CD14-positive monocyte (primary cell): ENCODE data around the gene PLXNA4. TPM values are rescaled to one million over a fixed set of nuclear protein-coding genes. Genes with fewer than 3 reads are reported as not detected.

Experiments
- DNase-seq, 3 donors: peaks; one replicate each; pipeline ENCODE4 v3.0.0-alpha.2; 2011 to 2022
- H2AFZ ChIP-seq: 2 replicates; pipeline ENCODE4 v1.6.0; 2012; ENCODE audit warnings: mild to moderate bottlenecking, low read depth, low read length, inconsistent platforms; ENCODE audit not compliant: insufficient read depth, poor library complexity, severe bottlenecking
- H3K27ac ChIP-seq, 2 donors: 1 replicate in 1 of 2; 2 replicates in 1 of 2; pipeline ENCODE4 v1.5.1; 2012 to 2013; ENCODE audit warnings: low read length in 2 of 2, control low read depth in 1 of 2, inconsistent platforms in 1 of 2, low read depth in 1 of 2, mild to moderate bottlenecking in 1 of 2
- H3K27me3 ChIP-seq, 2 donors: one replicate each; pipeline versions ENCODE4 v1.6.0 to v1.6.1; 2011 to 2013; ENCODE audit warnings: low read length in 2 of 2; ENCODE audit not compliant: control insufficient read depth in 2 of 2, insufficient read depth in 2 of 2
- H3K36me3 ChIP-seq, 2 donors: replicated peaks in 1 of 2; 1 replicate in 1 of 2; 2 replicates in 1 of 2; pipeline versions ENCODE4 v1.5.1 to v1.6.1; 2012 to 2013; ENCODE audit warnings: low read length in 2 of 2, control low read depth in 1 of 2, inconsistent platforms in 1 of 2, mild to moderate bottlenecking in 1 of 2; ENCODE audit not compliant: insufficient read depth in 2 of 2, control insufficient read depth in 1 of 2
- H3K4me1 ChIP-seq, 2 donors: 1 replicate in 1 of 2; 2 replicates in 1 of 2; pipeline versions ENCODE4 v1.5.1 to v1.6.1; 2012 to 2013; ENCODE audit warnings: low read length in 2 of 2, control low read depth in 1 of 2, inconsistent platforms in 1 of 2, mild to moderate bottlenecking in 1 of 2, moderate library complexity in 1 of 2; ENCODE audit not compliant: insufficient read depth in 2 of 2, control insufficient read depth in 1 of 2
- H3K4me2 ChIP-seq: replicated peaks from 2 replicates; pipeline ENCODE3; 2012; ENCODE audit warnings: low read length, moderate library complexity, mild to moderate bottlenecking; ENCODE audit not compliant: poor library complexity, severe bottlenecking; ENCODE audit errors: extremely low read depth
- H3K4me3 ChIP-seq, 3 experiments: fragments of 200-600 bp in 1 of 3; sonication (generic) in 1 of 3; replicated peaks in 1 of 3; 1 replicate in 2 of 3; 2 replicates in 1 of 3; pipeline ENCODE4 v1.5.1; 2011 to 2013; ENCODE audit warnings: low read length in 3 of 3, mild to moderate bottlenecking in 3 of 3, control low read depth in 2 of 3, low read depth in 2 of 3, inconsistent platforms in 1 of 3, moderate library complexity in 1 of 3
- H3K79me2 ChIP-seq: 2 replicates; pipeline ENCODE4 v1.6.0; 2012; ENCODE audit warnings: mild to moderate bottlenecking, control low read depth, inconsistent platforms, low read length, moderate library complexity; ENCODE audit not compliant: insufficient read depth
- H3K9ac ChIP-seq: 2 replicates; pipeline ENCODE4 v1.6.0; 2017; ENCODE audit warnings: low read length, mild to moderate bottlenecking; ENCODE audit not compliant: insufficient read depth, poor library complexity, severe bottlenecking
- H3K9me3 ChIP-seq, 2 donors: replicated peaks in 1 of 2; 1 replicate in 1 of 2; 2 replicates in 1 of 2; pipeline versions ENCODE4 v1.5.1 to v1.6.1; 2012 to 2013; ENCODE audit warnings: low read length in 2 of 2, control low read depth in 1 of 2; ENCODE audit not compliant: control insufficient read depth in 1 of 2, insufficient read depth in 1 of 2
- H4K20me1 ChIP-seq: 2 replicates; pipeline ENCODE4 v1.6.0; 2012; ENCODE audit warnings: mild to moderate bottlenecking, low read length, control low read depth, moderate library complexity; ENCODE audit not compliant: insufficient read depth
- H3K27ac Mint-ChIP-seq, 7 donors: one replicate each; pipeline ENCODE4 v1.8.0; 2020; ENCODE audit warnings: mild to moderate bottlenecking in 7 of 7, mixed read lengths in 7 of 7, moderate library complexity in 6 of 7, inconsistent platforms in 2 of 7
- H3K27me3 Mint-ChIP-seq, 3 donors: one replicate each; pipeline ENCODE4 v1.8.0; 2021 to 2022; ENCODE audit warnings: low read depth in 3 of 3, mild to moderate bottlenecking in 3 of 3, mixed read lengths in 3 of 3, moderate library complexity in 3 of 3, inconsistent platforms in 1 of 3
- H3K36me3 Mint-ChIP-seq, 2 donors: one replicate each; pipeline ENCODE4 v1.8.0; 2020; ENCODE audit warnings: mixed read lengths in 2 of 2, inconsistent platforms in 1 of 2, mild to moderate bottlenecking in 1 of 2
- H3K4me1 Mint-ChIP-seq: one replicate; pipeline ENCODE4 v1.8.0; 2020; ENCODE audit warnings: mild to moderate bottlenecking, mixed read lengths
- H3K4me3 Mint-ChIP-seq, 2 donors: one replicate each; pipeline ENCODE4 v1.8.0; 2020; ENCODE audit warnings: mild to moderate bottlenecking in 2 of 2, mixed read lengths in 2 of 2, moderate library complexity in 1 of 2
- H3K9me3 Mint-ChIP-seq, 7 donors: one replicate each; pipeline ENCODE4 v1.8.0; 2020 to 2022; ENCODE audit warnings: mixed read lengths in 7 of 7, mild to moderate bottlenecking in 6 of 7, moderate library complexity in 6 of 7, inconsistent platforms in 2 of 7
- WGBS: methylation state at CpG from one replicate; pipeline ENCODE4 v1.1.5; 2013; ENCODE audit warnings: missing lambda C conversion rate; ENCODE audit not compliant: insufficient coverage; 5-methylcytosine and 5-hydroxymethylcytosine counted together
- intact Hi-C, 2 donors: fragments of 100-400 bp; cut with micrococcal nuclease; formaldehyde crosslinking; loops; one replicate each; pipeline versions ENCODE4 v1.15.0 to v1.15.1; 2023
- polyA plus RNA-seq, 3 donors: library from polyadenylated mRNA; depleted of rRNA in 1 of 3; unstranded in 2 of 3; stranded (reverse) in 1 of 3; fragments of 300-500 nt in 2 of 3; fragments of >200 nt in 1 of 3; fragmentation: Illumina TruSeq in 2 of 3; gene quantifications; 1 replicate in 2 of 3; 2 replicates in 1 of 3; pipeline ENCODE4 v1.2.3, GENCODE V29; 2012 to 2021
- TF ChIP-seq, protein P1 (sequence below): fragments of 200-600 bp; IDR thresholded peaks from one replicate; pipeline ENCODE4 v1.8.0; 2022; ENCODE audit warnings: antibody characterized with exemption, mild to moderate bottlenecking

Gene PLXNA4
- polyA plus RNA-seq, 3 donors: not detected

DNA sequence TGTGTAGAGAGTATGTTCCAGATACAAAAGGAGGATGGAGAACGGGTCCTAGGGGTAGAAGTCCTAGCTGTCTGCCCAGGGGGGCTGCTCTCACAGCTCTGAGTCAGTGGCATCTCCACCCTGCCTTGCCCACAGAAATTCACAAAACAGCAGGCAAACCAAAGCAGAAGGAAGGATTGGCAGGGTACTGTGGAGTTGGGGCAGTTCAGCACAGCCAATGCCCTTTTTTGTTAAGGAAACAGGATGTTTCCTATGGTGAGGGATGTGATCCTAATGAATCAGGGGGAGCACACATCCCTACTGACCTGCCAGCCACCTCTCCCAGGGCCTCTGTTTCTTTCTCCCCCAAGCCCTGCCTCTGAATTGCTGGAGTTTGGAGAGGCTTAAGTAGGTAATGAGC lies 457.6 kb downstream of the PLXNA4 start:
- Histone ChIP-seq H4K20me1 (no peaks in the 10 kb centered on the region), H3K79me2 (no peaks in the 10 kb centered on the region), H3K4me2 (no peak overlapping the region), H3K9me3 (no peaks in the 10 kb centered on the region), H3K27me3 (no peaks in the 10 kb centered on the region), H3K36me3 (no peaks in the 10 kb centered on the region), H2AFZ (no peak overlapping the region), H3K27ac (no peak overlapping the region), H3K9ac (no peak overlapping the region), H3K4me3 (no peak overlapping the region), H3K4me1 (no peaks in the 10 kb centered on the region)
- Mint-ChIP-seq H3K27me3 (peaks cover 0 to 5% (median 2%) of the 10 kb centered on the region in 3 donors), H3K4me1 (no peaks in the 10 kb centered on the region), H3K4me3 (no peak overlapping the region), H3K27ac (no peak overlapping the region), H3K36me3 (no peaks in the 10 kb centered on the region), H3K9me3 (peaks cover 0 to 5% (median 2%) of the 10 kb centered on the region in 7 donors)
- TF ChIP-seq, protein P1, sequence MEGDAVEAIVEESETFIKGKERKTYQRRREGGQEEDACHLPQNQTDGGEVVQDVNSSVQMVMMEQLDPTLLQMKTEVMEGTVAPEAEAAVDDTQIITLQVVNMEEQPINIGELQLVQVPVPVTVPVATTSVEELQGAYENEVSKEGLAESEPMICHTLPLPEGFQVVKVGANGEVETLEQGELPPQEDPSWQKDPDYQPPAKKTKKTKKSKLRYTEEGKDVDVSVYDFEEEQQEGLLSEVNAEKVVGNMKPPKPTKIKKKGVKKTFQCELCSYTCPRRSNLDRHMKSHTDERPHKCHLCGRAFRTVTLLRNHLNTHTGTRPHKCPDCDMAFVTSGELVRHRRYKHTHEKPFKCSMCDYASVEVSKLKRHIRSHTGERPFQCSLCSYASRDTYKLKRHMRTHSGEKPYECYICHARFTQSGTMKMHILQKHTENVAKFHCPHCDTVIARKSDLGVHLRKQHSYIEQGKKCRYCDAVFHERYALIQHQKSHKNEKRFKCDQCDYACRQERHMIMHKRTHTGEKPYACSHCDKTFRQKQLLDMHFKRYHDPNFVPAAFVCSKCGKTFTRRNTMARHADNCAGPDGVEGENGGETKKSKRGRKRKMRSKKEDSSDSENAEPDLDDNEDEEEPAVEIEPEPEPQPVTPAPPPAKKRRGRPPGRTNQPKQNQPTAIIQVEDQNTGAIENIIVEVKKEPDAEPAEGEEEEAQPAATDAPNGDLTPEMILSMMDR: no peak
- intact Hi-C loops: no loop called here
- DNase-seq: no peak
- WGBS: no CpG with 5 or more reads among the region's 1 CpG

DNA sequence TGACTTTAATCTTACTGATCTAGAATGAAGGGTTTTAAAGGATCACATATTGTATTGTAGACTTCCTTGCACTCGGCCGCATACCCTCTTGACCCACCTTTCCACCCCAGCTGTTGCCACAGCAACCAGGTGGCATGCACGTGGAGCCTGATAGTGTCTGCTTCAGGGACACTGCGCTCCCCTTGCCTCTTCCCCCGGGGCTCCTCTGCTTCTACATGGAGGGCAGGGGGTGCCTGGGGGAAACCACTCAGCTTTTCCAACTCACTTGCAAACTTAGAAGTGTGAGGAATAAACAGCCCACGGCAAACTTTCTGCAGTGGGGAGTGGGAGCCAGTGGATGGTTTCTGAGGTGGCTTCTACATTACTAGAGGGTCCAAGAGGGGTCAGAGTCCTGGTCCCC lies 458.6 kb downstream of the PLXNA4 start:
- WGBS: no CpG with 5 or more reads among the region's 6 CpGs
- H3K27ac ChIP-seq: no peak overlapping the region
- Mint-ChIP-seq H3K4me1 (no peaks in the 10 kb centered on the region), H3K36me3 (no peaks in the 10 kb centered on the region), H3K9me3 (peaks cover 0 to 11% (median 1%) of the 10 kb centered on the region in 7 donors), H3K4me3 (no peak overlapping the region), H3K27ac (no peak overlapping the region), H3K27me3 (peaks cover 0 to 6% (median 5%) of the 10 kb centered on the region in 3 donors)
- no peak overlapping the region for H2AFZ ChIP-seq
- no peaks in the 10 kb centered on the region for H3K27me3 ChIP-seq
- H3K4me3 ChIP-seq: no peak overlapping the region
- H3K9ac ChIP-seq: no peak overlapping the region
- no peaks in the 10 kb centered on the region for H4K20me1 ChIP-seq
- DNase-seq: no peak
- TF ChIP-seq, protein P1: no peak
- H3K9me3 ChIP-seq: no peaks in the 10 kb centered on the region
- no peaks in the 10 kb centered on the region for H3K79me2 ChIP-seq
- H3K4me2 ChIP-seq: no peak overlapping the region
- no peaks in the 10 kb centered on the region for H3K4me1 ChIP-seq
- intact Hi-C loops: no loop called here
- H3K36me3 ChIP-seq: no peaks in the 10 kb centered on the region
